HL-60 (cell line): ENCODE measurements around the gene ABAT.

Experiments
- DNase-seq, 2 experiments: peaks; one replicate each; pipeline ENCODE4 v3.0.0-alpha.2; 2010 to 2020; ENCODE audit warnings: low read depth in 1 of 2, low spot score in 1 of 2
- H3K27ac ChIP-seq: fragments of 250-450 bp; sonication (Bioruptor Pico); replicated peaks from 2 replicates; pipeline ENCODE4 v1.5.1; 2020; ENCODE audit warnings: mild to moderate bottlenecking, moderate library complexity
- H3K27me3 ChIP-seq: fragments of 250-450 bp; sonication (Bioruptor Pico); 2 replicates; pipeline ENCODE4 v1.5.1; 2021; ENCODE audit warnings: mild to moderate bottlenecking, moderate library complexity; ENCODE audit not compliant: insufficient read depth, poor library complexity, severe bottlenecking
- H3K4me3 ChIP-seq: replicated peaks from 2 replicates; pipeline ENCODE4 v1.5.1; 2011; ENCODE audit warnings: mild to moderate bottlenecking, control low read depth, low read length; ENCODE audit not compliant: insufficient read depth
- GABPA ChIP-seq: IDR thresholded peaks from 2 replicates; pipeline ENCODE4 v1.6.1; 2012; ENCODE audit warnings: low read depth
- POLR2AphosphoS5 ChIP-seq: IDR thresholded peaks from 2 replicates; pipeline ENCODE4 v1.6.1; 2012; ENCODE audit warnings: low read depth
- SPI1 ChIP-seq: IDR thresholded peaks from 2 replicates; pipeline ENCODE4 v1.6.1; 2012; ENCODE audit warnings: low read depth, mild to moderate bottlenecking, borderline replicate concordance
- TF ChIP-seq, protein P1 (sequence below): IDR thresholded peaks from 2 replicates; pipeline ENCODE4 v1.6.1; 2012; ENCODE audit warnings: low read depth; ENCODE audit not compliant: insufficient replicate concordance
- TF ChIP-seq, protein P2 (sequence below): IDR thresholded peaks from one replicate; pipeline ENCODE4 v1.5.1; 2011; ENCODE audit warnings: low read length, control low read depth, inconsistent platforms; ENCODE audit not compliant: insufficient read depth

The ABAT gene

DNA sequence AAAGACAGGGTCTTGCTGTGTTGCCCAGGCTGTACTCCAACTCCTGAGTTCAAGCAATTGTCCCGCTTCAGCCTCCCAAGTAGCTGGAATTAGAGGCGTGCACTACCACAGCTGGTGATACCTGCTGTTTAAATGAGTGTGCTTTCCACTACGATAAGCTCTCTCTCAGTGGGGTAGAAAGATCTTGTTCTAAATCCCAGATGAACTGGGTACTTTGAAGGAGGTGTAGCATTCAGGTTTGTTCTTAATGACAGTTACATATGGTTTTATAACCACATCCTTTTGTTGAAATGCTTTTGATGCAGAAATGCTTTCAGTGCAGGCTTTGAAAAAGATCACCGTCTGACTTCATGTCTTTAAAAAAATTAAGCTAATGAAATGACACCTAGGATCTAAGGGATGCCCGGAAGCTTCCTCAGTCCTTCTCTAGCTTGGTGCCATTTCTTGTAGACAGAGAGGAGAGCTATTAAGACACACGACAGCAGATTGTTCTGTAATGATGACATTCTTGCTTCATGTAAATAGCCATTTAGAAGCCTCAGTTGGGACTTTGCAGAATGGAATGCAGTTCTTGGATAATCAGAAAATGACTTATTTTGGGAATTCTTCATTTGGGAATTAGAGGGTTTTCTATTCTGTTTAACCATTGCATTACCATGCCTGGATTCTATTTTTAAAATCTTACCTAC, 142.7 kb downstream of the ABAT start:
- TF ChIP-seq SPI1, result no peak
- TF ChIP-seq POLR2AphosphoS5, result no peak
- no peak for TF ChIP-seq GABPA
- TF ChIP-seq, protein P1, sequence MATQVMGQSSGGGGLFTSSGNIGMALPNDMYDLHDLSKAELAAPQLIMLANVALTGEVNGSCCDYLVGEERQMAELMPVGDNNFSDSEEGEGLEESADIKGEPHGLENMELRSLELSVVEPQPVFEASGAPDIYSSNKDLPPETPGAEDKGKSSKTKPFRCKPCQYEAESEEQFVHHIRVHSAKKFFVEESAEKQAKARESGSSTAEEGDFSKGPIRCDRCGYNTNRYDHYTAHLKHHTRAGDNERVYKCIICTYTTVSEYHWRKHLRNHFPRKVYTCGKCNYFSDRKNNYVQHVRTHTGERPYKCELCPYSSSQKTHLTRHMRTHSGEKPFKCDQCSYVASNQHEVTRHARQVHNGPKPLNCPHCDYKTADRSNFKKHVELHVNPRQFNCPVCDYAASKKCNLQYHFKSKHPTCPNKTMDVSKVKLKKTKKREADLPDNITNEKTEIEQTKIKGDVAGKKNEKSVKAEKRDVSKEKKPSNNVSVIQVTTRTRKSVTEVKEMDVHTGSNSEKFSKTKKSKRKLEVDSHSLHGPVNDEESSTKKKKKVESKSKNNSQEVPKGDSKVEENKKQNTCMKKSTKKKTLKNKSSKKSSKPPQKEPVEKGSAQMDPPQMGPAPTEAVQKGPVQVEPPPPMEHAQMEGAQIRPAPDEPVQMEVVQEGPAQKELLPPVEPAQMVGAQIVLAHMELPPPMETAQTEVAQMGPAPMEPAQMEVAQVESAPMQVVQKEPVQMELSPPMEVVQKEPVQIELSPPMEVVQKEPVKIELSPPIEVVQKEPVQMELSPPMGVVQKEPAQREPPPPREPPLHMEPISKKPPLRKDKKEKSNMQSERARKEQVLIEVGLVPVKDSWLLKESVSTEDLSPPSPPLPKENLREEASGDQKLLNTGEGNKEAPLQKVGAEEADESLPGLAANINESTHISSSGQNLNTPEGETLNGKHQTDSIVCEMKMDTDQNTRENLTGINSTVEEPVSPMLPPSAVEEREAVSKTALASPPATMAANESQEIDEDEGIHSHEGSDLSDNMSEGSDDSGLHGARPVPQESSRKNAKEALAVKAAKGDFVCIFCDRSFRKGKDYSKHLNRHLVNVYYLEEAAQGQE, result no peak
- TF ChIP-seq, protein P2, sequence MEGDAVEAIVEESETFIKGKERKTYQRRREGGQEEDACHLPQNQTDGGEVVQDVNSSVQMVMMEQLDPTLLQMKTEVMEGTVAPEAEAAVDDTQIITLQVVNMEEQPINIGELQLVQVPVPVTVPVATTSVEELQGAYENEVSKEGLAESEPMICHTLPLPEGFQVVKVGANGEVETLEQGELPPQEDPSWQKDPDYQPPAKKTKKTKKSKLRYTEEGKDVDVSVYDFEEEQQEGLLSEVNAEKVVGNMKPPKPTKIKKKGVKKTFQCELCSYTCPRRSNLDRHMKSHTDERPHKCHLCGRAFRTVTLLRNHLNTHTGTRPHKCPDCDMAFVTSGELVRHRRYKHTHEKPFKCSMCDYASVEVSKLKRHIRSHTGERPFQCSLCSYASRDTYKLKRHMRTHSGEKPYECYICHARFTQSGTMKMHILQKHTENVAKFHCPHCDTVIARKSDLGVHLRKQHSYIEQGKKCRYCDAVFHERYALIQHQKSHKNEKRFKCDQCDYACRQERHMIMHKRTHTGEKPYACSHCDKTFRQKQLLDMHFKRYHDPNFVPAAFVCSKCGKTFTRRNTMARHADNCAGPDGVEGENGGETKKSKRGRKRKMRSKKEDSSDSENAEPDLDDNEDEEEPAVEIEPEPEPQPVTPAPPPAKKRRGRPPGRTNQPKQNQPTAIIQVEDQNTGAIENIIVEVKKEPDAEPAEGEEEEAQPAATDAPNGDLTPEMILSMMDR, result no peak
- no peak for DNase-seq

GRCh38 chr16:8818504-8819270, 144.3 kb downstream of the ABAT start:
- Histone ChIP-seq H3K4me3 (no peak overlapping the region), H3K27me3 (no peaks in the 10 kb centered on the region), H3K27ac (peak overlapping the region; percentile 22)
- TF ChIP-seq, protein P2, result no peak
- TF ChIP-seq GABPA (no peak), SPI1 (peak; percentile 45; the same call in 1 of the 2 replicates), POLR2AphosphoS5 (no peak)
- TF ChIP-seq, protein P1, result no peak
- peak in 1 of 2 experiments; percentile 51 for DNase-seq

More for the DNA sequence above, 142.7 kb downstream of the ABAT start:
- no peak overlapping the region for H3K27ac ChIP-seq
- no peaks in the 10 kb centered on the region for H3K27me3 ChIP-seq
- H3K4me3 ChIP-seq, result no peak overlapping the region

DNA sequence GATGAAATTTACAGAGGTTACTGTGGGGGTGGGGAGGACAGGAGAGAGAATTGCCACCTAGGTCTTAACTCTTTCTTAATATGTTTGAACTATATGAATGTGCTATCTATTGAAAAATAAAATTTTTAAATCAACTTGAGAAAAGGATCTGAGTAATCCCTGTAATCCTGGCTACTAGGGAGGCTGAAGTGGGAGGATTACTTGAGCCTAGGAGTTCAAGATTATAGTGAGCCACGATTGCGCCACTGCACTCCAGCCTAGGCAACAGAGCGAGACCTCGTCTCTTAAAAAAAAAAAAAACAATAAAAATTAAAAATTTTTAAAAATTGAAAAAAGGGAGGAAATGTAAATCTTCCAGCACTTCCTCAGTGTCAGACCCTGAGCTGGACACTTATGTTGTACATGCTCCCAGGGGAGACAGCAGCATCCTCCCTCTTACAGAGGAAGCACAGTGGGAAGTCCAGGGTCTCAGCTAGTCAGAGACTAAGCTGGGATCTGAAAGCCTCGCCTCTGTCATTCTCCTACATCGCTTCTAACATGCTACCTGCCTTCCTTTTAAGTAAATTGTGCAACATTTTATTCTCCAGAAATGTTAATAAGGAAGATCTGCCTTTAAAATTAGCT, 145.1 kb downstream of the ABAT start:
- TF ChIP-seq, protein P2, result no peak
- TF ChIP-seq SPI1, result no peak
- TF ChIP-seq, protein P1, result no peak
- no peak for TF ChIP-seq POLR2AphosphoS5
- no peak for TF ChIP-seq GABPA
- Histone ChIP-seq H3K4me3 (no peak overlapping the region), H3K27me3 (no peaks in the 10 kb centered on the region), H3K27ac (no peak overlapping the region)
- no peak for DNase-seq
